GM12878 (cell line): ENCODE results near the gene ABHD2.

Source experiments
- CTCF ChIP-seq, 3 experiments: IDR thresholded peaks in 2 of 3; conservative IDR thresholded peaks in 1 of 3; 2 replicates each; pipeline ENCODE4 v1.5.1; 2011; ENCODE audit warnings: low read depth in 3 of 3, low read length in 3 of 3, mild to moderate bottlenecking in 3 of 3, control low read depth in 2 of 3, moderate library complexity in 2 of 3, inconsistent platforms in 1 of 3, mixed read lengths in 1 of 3; ENCODE audit not compliant: control insufficient read depth in 2 of 3, insufficient read depth in 1 of 3; ENCODE audit errors: extremely low read depth in 1 of 3
- POLR2A ChIP-seq: IDR thresholded peaks from 2 replicates; pipeline ENCODE4 v1.6.1; 2011; ENCODE audit warnings: low read depth, mild to moderate bottlenecking, low read length
- POLR2AphosphoS2 ChIP-seq: IDR thresholded peaks from 2 replicates; pipeline ENCODE4 v1.6.1; 2011; ENCODE audit warnings: low read depth, mild to moderate bottlenecking, low read length, improper control_type of control experiment, moderate library complexity
- TAF1 ChIP-seq: IDR thresholded peaks from 2 replicates; pipeline ENCODE4 v1.6.1; 2011; ENCODE audit warnings: mild to moderate bottlenecking, low read depth, low read length, borderline replicate concordance

DNA sequence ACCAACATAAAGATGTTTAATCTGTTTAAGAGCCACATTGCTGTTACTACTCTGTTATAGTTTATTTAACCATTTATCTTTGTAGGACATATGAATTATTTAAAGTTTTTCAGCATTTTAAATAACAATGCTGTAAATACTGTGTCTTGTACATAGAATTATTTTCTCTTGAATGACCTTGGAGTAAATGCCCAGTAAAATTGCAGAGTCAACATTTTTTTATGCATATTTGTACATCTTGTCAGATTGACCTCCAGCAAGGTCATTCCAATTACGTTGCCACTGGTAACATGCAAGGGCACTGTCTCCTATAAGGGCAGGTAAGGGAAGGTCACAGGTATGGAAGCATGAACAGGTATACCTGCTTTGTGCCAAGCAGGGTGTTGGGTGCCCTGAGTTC is 68.8 kb downstream of the ABHD2 start:
- TF ChIP-seq POLR2A (no peak), CTCF (IDR thresholded peaks at IDR 0.05 in 2 of 3, conservative IDR thresholded peaks at IDR 0.05 in 1 of 3; ENCODE audit: control insufficient read depth in 2 of 3, extremely low read depth in 1 of 3, insufficient read depth in 1 of 3, low read depth in 3 of 3, low read length in 3 of 3) (no peak), TAF1 (no peak), POLR2AphosphoS2 (no peak)
